ENCODE measurements around the gene MCTP1.

DNA sequence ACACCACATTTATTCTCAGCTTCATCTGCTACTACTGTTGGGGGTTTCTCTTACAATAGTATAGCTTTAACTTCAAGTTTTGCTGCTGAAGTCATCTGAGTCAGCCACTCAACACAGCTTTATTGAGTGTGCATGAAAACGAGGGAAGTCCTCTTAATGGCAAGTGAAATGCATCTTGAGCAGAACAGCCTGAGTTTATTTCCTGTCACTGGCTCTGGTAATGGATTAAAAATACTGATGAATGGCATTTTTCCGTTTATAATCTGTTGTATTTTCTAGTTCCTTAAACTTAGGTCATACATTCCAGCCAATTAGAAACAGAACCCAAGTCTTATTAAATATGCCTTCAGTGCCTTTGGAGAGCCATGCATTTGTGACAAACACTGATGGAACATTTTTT is 427.8 kb downstream of the MCTP1 start:
- TF ChIP-seq, protein P1, sequence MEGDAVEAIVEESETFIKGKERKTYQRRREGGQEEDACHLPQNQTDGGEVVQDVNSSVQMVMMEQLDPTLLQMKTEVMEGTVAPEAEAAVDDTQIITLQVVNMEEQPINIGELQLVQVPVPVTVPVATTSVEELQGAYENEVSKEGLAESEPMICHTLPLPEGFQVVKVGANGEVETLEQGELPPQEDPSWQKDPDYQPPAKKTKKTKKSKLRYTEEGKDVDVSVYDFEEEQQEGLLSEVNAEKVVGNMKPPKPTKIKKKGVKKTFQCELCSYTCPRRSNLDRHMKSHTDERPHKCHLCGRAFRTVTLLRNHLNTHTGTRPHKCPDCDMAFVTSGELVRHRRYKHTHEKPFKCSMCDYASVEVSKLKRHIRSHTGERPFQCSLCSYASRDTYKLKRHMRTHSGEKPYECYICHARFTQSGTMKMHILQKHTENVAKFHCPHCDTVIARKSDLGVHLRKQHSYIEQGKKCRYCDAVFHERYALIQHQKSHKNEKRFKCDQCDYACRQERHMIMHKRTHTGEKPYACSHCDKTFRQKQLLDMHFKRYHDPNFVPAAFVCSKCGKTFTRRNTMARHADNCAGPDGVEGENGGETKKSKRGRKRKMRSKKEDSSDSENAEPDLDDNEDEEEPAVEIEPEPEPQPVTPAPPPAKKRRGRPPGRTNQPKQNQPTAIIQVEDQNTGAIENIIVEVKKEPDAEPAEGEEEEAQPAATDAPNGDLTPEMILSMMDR (conservative IDR thresholded peaks at IDR 0.05) = no peak
- no peak for TF ChIP-seq ZFX (IDR thresholded peaks at IDR 0.05)
